Measurements from ENCODE around the gene MARCHF3.

The MARCHF3 gene

DNA sequence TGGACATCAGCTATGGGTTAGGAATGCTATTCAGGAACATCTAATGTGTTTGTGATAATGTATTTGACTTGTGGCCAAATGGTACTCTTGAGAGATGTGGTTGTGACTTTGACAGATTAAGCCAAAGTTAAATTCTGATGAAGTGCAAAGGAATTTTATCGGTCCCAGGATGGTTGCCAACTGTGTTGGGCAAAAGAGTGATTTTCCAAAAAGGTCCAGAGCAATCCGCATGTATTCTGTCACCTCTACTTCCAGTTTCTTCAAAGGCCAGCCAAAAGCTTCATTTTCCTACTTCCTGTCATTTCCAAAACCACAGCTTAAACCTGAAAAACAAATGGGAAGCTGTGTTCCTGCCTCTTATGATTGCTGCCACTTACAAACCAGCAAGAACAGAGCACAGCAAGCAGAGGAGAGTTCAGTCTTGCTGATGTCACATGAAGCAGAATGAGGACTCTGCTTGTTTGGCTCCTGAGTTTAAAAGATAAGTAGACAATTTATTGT lies 59.8 kb downstream of the MARCHF3 start:
- Histone ChIP-seq H3K27ac (ENCODE audit: low read depth, low read length, poor library complexity, severe bottlenecking) (no peak overlapping the region), H4K20me1 (ENCODE audit: insufficient read depth, low read length) (no peaks in the 10 kb centered on the region), H3F3A (ENCODE audit: insufficient read depth, low read length) (no peaks in the 10 kb centered on the region), H2AFZ (ENCODE audit: low read length) (no peak overlapping the region), H3K4me1 (ENCODE audit: insufficient read depth, low read length, severe bottlenecking) (no peaks in the 10 kb centered on the region), H3K9me2 (ENCODE audit: low read depth, low read length) (no peaks in the 10 kb centered on the region), H3K4me3 (ENCODE audit: low read depth, low read length, poor library complexity, severe bottlenecking) (no peak overlapping the region), H3K79me2 (ENCODE audit: insufficient read depth, low read length) (no peaks in the 10 kb centered on the region), H3K9me3 (ENCODE audit: low read length) (no peaks in the 10 kb centered on the region), H3K36me3 (ENCODE audit: insufficient read depth, low read length) (no peaks in the 10 kb centered on the region), H3K4me2 (ENCODE audit: low read length) (no peak overlapping the region), H3K27me3 (ENCODE audit: insufficient read depth, low read length) (no peaks in the 10 kb centered on the region), H3K9ac (ENCODE audit: low read length) (no peak overlapping the region)
- TF ChIP-seq, protein P1, sequence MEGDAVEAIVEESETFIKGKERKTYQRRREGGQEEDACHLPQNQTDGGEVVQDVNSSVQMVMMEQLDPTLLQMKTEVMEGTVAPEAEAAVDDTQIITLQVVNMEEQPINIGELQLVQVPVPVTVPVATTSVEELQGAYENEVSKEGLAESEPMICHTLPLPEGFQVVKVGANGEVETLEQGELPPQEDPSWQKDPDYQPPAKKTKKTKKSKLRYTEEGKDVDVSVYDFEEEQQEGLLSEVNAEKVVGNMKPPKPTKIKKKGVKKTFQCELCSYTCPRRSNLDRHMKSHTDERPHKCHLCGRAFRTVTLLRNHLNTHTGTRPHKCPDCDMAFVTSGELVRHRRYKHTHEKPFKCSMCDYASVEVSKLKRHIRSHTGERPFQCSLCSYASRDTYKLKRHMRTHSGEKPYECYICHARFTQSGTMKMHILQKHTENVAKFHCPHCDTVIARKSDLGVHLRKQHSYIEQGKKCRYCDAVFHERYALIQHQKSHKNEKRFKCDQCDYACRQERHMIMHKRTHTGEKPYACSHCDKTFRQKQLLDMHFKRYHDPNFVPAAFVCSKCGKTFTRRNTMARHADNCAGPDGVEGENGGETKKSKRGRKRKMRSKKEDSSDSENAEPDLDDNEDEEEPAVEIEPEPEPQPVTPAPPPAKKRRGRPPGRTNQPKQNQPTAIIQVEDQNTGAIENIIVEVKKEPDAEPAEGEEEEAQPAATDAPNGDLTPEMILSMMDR (IDR thresholded peaks at IDR 0.05; ENCODE audit: low read length): no peak
- no peak for TF ChIP-seq EZH2 (IDR thresholded peaks at IDR 0.05; ENCODE audit: borderline replicate concordance, low read length)

DNA sequence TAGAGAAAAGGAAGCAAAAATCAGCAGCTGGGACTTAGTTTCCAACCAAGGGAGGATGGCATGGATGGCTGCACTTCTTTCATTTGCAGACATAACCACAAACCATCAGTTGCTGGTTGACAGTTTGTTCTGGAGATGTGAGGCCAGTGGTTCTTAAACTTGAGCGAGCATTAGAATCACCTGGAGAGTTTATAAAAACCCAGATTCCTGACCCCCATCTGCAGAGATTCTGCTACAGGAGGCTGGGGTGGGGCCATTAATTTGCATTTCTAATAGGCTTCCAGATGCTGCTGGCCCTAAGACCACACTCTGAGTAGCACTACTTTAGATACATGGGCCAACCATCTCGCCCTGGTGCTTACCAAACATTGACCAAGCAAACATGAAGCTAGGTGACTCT lies 60.8 kb downstream of the MARCHF3 start:
- Histone ChIP-seq H3K27me3 (ENCODE audit: insufficient read depth, low read length) (no peaks in the 10 kb centered on the region), H3K4me2 (ENCODE audit: low read length) (no peak overlapping the region), H3K27ac (ENCODE audit: low read depth, low read length, poor library complexity, severe bottlenecking) (no peak overlapping the region), H2AFZ (ENCODE audit: low read length) (no peak overlapping the region), H3K9ac (ENCODE audit: low read length) (no peak overlapping the region), H3K79me2 (ENCODE audit: insufficient read depth, low read length) (no peaks in the 10 kb centered on the region), H3K36me3 (ENCODE audit: insufficient read depth, low read length) (no peaks in the 10 kb centered on the region), H3K9me3 (ENCODE audit: low read length) (no peaks in the 10 kb centered on the region), H3K4me1 (ENCODE audit: insufficient read depth, low read length, severe bottlenecking) (no peaks in the 10 kb centered on the region), H3K9me2 (ENCODE audit: low read depth, low read length) (no peaks in the 10 kb centered on the region), H3K4me3 (ENCODE audit: low read depth, low read length, poor library complexity, severe bottlenecking) (no peak overlapping the region), H4K20me1 (ENCODE audit: insufficient read depth, low read length) (no peaks in the 10 kb centered on the region), H3F3A (ENCODE audit: insufficient read depth, low read length) (no peaks in the 10 kb centered on the region)
- no peak for TF ChIP-seq EZH2 (IDR thresholded peaks at IDR 0.05; ENCODE audit: borderline replicate concordance, low read length)
- TF ChIP-seq, protein P1 (IDR thresholded peaks at IDR 0.05; ENCODE audit: low read length): no peak

DNA sequence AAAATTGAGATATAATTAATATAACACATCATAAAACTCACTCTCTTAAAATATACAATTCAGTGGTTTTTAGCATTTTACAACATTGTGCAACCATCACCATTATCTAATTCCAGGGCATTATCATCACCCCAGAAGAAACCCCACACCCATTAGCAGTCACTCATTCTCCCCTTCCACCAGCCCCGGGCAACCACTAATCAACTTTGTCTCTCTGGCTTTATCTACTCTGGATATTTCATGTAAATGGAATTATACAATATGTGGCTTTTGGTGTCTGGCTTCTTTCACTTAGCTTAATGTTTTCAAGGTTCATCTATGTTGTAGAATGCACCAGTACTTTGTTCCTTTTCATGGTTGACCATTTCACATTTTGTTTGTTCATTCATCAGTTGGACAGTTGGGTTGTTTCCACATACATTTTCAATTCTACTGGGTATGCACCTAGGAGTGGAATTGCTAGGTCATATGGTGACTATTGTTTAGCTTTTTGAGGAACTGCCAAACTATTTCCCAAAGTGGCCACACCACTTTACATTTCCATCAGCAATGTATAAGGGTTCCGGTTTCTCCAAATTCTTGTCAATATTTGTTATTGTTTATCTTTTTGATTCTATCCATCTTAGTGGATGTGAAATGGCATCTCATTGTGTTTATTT lies 62.4 kb downstream of the MARCHF3 start:
- Histone ChIP-seq H3K79me2 (ENCODE audit: insufficient read depth, low read length) (no peaks in the 10 kb centered on the region), H3K36me3 (ENCODE audit: insufficient read depth, low read length) (no peaks in the 10 kb centered on the region), H3K4me1 (ENCODE audit: insufficient read depth, low read length, severe bottlenecking) (no peaks in the 10 kb centered on the region), H2AFZ (ENCODE audit: low read length) (no peak overlapping the region), H3F3A (ENCODE audit: insufficient read depth, low read length) (no peaks in the 10 kb centered on the region), H3K4me2 (ENCODE audit: low read length) (no peak overlapping the region), H3K9me2 (ENCODE audit: low read depth, low read length) (no peaks in the 10 kb centered on the region), H4K20me1 (ENCODE audit: insufficient read depth, low read length) (no peaks in the 10 kb centered on the region), H3K27me3 (ENCODE audit: insufficient read depth, low read length) (no peaks in the 10 kb centered on the region), H3K27ac (ENCODE audit: low read depth, low read length, poor library complexity, severe bottlenecking) (no peak overlapping the region), H3K4me3 (ENCODE audit: low read depth, low read length, poor library complexity, severe bottlenecking) (no peak overlapping the region), H3K9me3 (ENCODE audit: low read length) (no peaks in the 10 kb centered on the region), H3K9ac (ENCODE audit: low read length) (no peak overlapping the region)
- no peak for TF ChIP-seq EZH2 (IDR thresholded peaks at IDR 0.05; ENCODE audit: borderline replicate concordance, low read length)
- TF ChIP-seq, protein P1 (IDR thresholded peaks at IDR 0.05; ENCODE audit: low read length): no peak

Data from OCI-LY1 (cell line).